ENCODE data around the gene SCNM1. TPM values are rescaled to one million over a fixed set of nuclear protein-coding genes. Genes with fewer than 3 reads are reported as not detected.

SCNM1 gene
- total and polyA plus RNA-seq, 7 experiments from 2014 or later = 37.1 to 73.1 (median 63.1) TPM

DNA sequence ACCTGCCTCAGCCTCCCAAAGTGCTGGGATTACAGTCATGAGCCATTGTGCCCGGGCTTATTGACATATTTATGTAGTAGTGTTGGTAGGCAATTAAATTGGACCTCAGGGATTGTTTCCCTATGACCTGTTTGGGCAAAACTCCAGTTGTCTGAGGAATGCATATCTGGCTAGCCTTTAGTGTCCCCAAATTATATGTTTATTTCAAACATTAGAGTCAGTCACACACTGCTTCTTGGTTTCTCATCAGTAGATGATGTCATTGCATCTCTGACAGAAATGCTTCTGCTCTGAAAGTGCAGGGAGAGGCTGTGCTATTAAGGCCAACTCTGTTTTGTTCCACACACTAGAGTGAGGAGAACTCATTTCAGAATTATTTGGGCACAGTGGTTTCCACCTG, 44.9 kb downstream of the SCNM1 start:
- POLR2A ChIA-PET = no interaction called here
- peak overlapping the region in 5 of 10 donors; percentile 11 to 66 (median 45) for H3K4me3 Mint-ChIP-seq
- H3K36me3 ChIP-seq (ENCODE audit: control insufficient read depth in 2 of 3, insufficient read depth in 3 of 3, low read length in 3 of 3) = peaks cover 0 to 29% (median 0%) of the 10 kb centered on the region in 3 experiments
- no peak for ATAC-seq
- H3K4me1 ChIP-seq (ENCODE audit: control insufficient read depth in 2 of 2, insufficient read depth in 2 of 2, low read length in 2 of 2) = peaks cover 5 to 13% of the 10 kb centered on the region in 2 donors
- peaks cover 22 to 43% (median 36%) of the 10 kb centered on the region in 7 donors for H3K4me1 Mint-ChIP-seq
- peak overlapping the region; percentile 13 for H3K27ac ChIP-seq (ENCODE audit: low read depth, low read length)
- no peak overlapping the region for H3K4me3 ChIP-seq (ENCODE audit: low read length)
- H3K36me3 Mint-ChIP-seq = peaks cover 0 to 23% (median 9%) of the 10 kb centered on the region in 5 donors
- peaks cover 0 to 1% (median 0%) of the 10 kb centered on the region in 11 donors for H3K9me3 Mint-ChIP-seq
- no peaks in the 10 kb centered on the region for H3K27me3 ChIP-seq (ENCODE audit: control insufficient read depth in 2 of 2, insufficient read depth in 2 of 2, low read length in 2 of 2)
- CTCF ChIA-PET = no interaction called here
- no peak for DNase-seq
- peak overlapping the region in 4 of 9 donors; percentile 4 to 91 (median 57) for H3K27ac Mint-ChIP-seq
- no peaks in the 10 kb centered on the region for H3K9me3 ChIP-seq (ENCODE audit: control insufficient read depth in 2 of 3, low read length in 3 of 3)
- H3K27me3 Mint-ChIP-seq = no peaks in the 10 kb centered on the region
- intact Hi-C loops (cut with micrococcal nuclease) = loop anchor here in 1 of 2 donors (5.0 kb wide), 1 partner anchor 41 kb away; the partner anchor contains the start of gene PSMD4

DNA sequence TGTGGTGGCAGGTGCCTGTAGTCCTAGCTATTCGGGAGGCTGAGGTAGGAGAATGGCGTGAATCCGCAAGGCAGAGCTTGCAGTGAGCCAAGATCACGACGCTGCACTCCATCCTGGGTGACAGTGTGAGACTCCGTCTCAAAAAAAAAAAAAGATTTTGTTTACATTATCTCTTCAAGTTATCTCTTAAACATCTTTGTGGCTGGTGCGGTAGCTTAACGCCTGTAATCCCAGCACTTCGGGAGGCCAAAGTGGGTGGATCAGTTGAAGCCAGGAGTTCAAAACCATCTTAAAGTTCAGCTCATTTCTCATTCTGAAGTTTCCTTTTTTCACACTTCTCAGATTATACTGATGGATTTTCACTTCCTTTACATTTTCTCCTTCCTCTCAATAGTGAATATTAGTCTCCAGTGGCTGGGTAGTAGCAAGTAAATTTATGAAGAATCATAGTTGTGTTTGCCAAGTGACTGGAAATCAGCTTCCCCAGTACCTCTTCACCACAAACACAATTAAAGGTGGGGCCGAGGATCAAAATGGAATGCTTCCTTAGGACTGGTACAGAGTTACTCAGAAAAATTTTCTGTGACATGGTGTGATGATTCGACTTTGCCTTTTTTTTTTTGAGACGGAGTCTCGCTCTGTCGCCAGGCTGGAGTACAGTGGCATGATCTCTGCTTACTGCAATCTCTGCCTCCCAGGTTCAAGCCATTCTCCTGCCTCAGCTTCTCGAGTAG, 46.2 kb downstream of the SCNM1 start:
- Mint-ChIP-seq H3K27me3 (no peaks in the 10 kb centered on the region), H3K4me3 (peak overlapping the region in 9 of 10 donors; percentile 57 to 86 (median 80)), H3K27ac (peak overlapping the region; percentile 74 to 97 (median 91)), H3K9me3 (peaks cover 0 to under 1% (median 0%) of the 10 kb centered on the region in 11 donors), H3K36me3 (peaks cover 0 to 22% (median 11%) of the 10 kb centered on the region in 5 donors), H3K4me1 (peaks cover 22 to 47% (median 37%) of the 10 kb centered on the region in 7 donors)
- ChIA-PET CTCF (interaction anchor here (0.7 kb wide), 1 partner anchor 1278 kb away, joined by 3 read pairs; no protein-coding TSS in a partner anchor), POLR2A (interaction anchor here (0.6 to 1.4 kb wide), 5 partner anchors 9 to 531 kb away, joined by 3 to 4 read pairs (median 3); partner anchors contain the start of genes PSMD4 and TNFAIP8L2)
- Histone ChIP-seq H3K36me3 (ENCODE audit: control insufficient read depth in 2 of 3, insufficient read depth in 3 of 3, low read length in 3 of 3) (peaks cover 0 to 18% (median 0%) of the 10 kb centered on the region in 3 experiments), H3K27me3 (ENCODE audit: control insufficient read depth in 2 of 2, insufficient read depth in 2 of 2, low read length in 2 of 2) (no peaks in the 10 kb centered on the region), H3K9me3 (ENCODE audit: control insufficient read depth in 2 of 3, low read length in 3 of 3) (no peaks in the 10 kb centered on the region), H3K27ac (ENCODE audit: low read depth, low read length) (no peak overlapping the region), H3K4me3 (ENCODE audit: low read length) (no peak overlapping the region), H3K4me1 (ENCODE audit: control insufficient read depth in 2 of 2, insufficient read depth in 2 of 2, low read length in 2 of 2) (peaks cover 4 to 13% of the 10 kb centered on the region in 2 donors)
- DNase-seq (peak in 3 of 9 donors; percentile 14 to 30 (median 22)), ATAC-seq (no peak)
- intact Hi-C loops (cut with micrococcal nuclease) = loop anchor here in 1 of 2 donors (5.0 kb wide), 1 partner anchor 40 kb away; the partner anchor contains the start of gene PSMD4

- DNase-seq (no peak), ATAC-seq (no peak)
- ChIA-PET POLR2A (no interaction called here), CTCF (interaction anchor here (0.7 kb wide), 1 partner anchor 9 kb away, joined by 3 read pairs; no protein-coding TSS in a partner anchor)
- peak overlapping the region in 7 of 9 donors; percentile 10 to 79 (median 48) for H3K27ac Mint-ChIP-seq
- no peaks in the 10 kb centered on the region for H3K9me3 Mint-ChIP-seq
- H3K27me3 ChIP-seq (ENCODE audit: control insufficient read depth in 2 of 2, insufficient read depth in 2 of 2, low read length in 2 of 2) = no peaks in the 10 kb centered on the region
- H3K27ac ChIP-seq (ENCODE audit: low read depth, low read length) = no peak overlapping the region
- H3K9me3 ChIP-seq (ENCODE audit: control insufficient read depth in 2 of 3, low read length in 3 of 3) = no peaks in the 10 kb centered on the region
- peaks cover 0 to 20% (median 11%) of the 10 kb centered on the region in 5 donors for H3K36me3 Mint-ChIP-seq
- H3K36me3 ChIP-seq (ENCODE audit: control insufficient read depth in 2 of 3, insufficient read depth in 3 of 3, low read length in 3 of 3) = peaks cover 0 to 6% (median 0%) of the 10 kb centered on the region in 3 experiments
- intact Hi-C loops (cut with micrococcal nuclease) = loop anchor here in 1 of 2 donors (5.0 kb wide), 1 partner anchor 39 kb away; the partner anchor contains the start of gene PSMD4
- no peak overlapping the region for H3K4me3 ChIP-seq (ENCODE audit: low read length)
- peaks cover 21 to 53% (median 39%) of the 10 kb centered on the region in 7 donors for H3K4me1 Mint-ChIP-seq
- peak overlapping the region in 3 of 10 donors; percentile 1 to 37 (median 25) for H3K4me3 Mint-ChIP-seq
- H3K27me3 Mint-ChIP-seq = no peaks in the 10 kb centered on the region
- peaks cover 4 to 13% of the 10 kb centered on the region in 2 donors for H3K4me1 ChIP-seq (ENCODE audit: control insufficient read depth in 2 of 2, insufficient read depth in 2 of 2, low read length in 2 of 2)
Observed at GRCh38 chr1:151213560-151213959, 47.6 kb downstream of the SCNM1 start.

Other genes starting within 250 kb of the SCNM1 start
- gene SETDB1, start 239.8 kb upstream of the SCNM1 start, total RNA-seq = 10 to 100 TPM; 57.3 to 94.9 (median 61.7) TPM
- 10 to 100 TPM; 13.4 to 16.7 TPM for gene SETDB1, start 239.8 kb upstream of the SCNM1 start, polyA plus RNA-seq
- gene CERS2, start 191.3 kb upstream of the SCNM1 start, total RNA-seq = 100 to 1,000 TPM; 101 to 169 (median 136) TPM
- gene CERS2, start 191.3 kb upstream of the SCNM1 start, polyA plus RNA-seq = 100 to 1,000 TPM; 109 to 179 TPM
- gene ANXA9, start 183.9 kb upstream of the SCNM1 start, total RNA-seq = not detected
- gene ANXA9, start 183.9 kb upstream of the SCNM1 start, polyA plus RNA-seq = under 1 TPM; 0.17 to 0.38 TPM
- gene MINDY1, start 159.2 kb upstream of the SCNM1 start, total RNA-seq = 10 to 100 TPM; 24.6 to 53.4 (median 29.9) TPM
- gene MINDY1, start 159.2 kb upstream of the SCNM1 start, polyA plus RNA-seq = 10 to 100 TPM; 12.8 to 33.1 TPM
- 10 to 100 TPM; 13.3 to 41.8 (median 17.2) TPM for gene PRUNE1, start 157.7 kb upstream of the SCNM1 start, total RNA-seq
- 10 to 100 TPM; 54.6 to 68.8 TPM for gene PRUNE1, start 157.7 kb upstream of the SCNM1 start, polyA plus RNA-seq
- 1 to 10 TPM in 4 of 5 experiments, under 1 TPM in 1; 0.37 to 9.4 (median 1.9) TPM for gene BNIPL, start 129.6 kb upstream of the SCNM1 start, total RNA-seq
- under 1 TPM; 0.08 to 0.17 TPM for gene BNIPL, start 129.6 kb upstream of the SCNM1 start, polyA plus RNA-seq
- 1 to 10 TPM in 2 of 5 experiments, under 1 TPM in 3; 0.64 to 3.2 (median 0.82) TPM for gene C1orf56, start 118.4 kb upstream of the SCNM1 start, total RNA-seq
- 1 to 10 TPM; 3.5 to 4.3 TPM for gene C1orf56, start 118.4 kb upstream of the SCNM1 start, polyA plus RNA-seq
- gene CDC42SE1, start 106.5 kb upstream of the SCNM1 start, total RNA-seq = 100 to 1,000 TPM; 362 to 516 (median 425) TPM
- 100 to 1,000 TPM in 1 of 2 donors, 10 to 100 TPM in 1; 85.6 to 111 TPM for gene CDC42SE1, start 106.5 kb upstream of the SCNM1 start, polyA plus RNA-seq
- 1 to 10 TPM; 3.3 to 6.0 (median 4.6) TPM for gene MLLT11, start 105.7 kb upstream of the SCNM1 start, total RNA-seq
- 1 to 10 TPM; 3.7 to 4.8 TPM for gene MLLT11, start 105.7 kb upstream of the SCNM1 start, polyA plus RNA-seq
- 10 to 100 TPM; 13.7 to 42.2 (median 32.2) TPM for gene GABPB2, start 95.4 kb upstream of the SCNM1 start, total RNA-seq
- 10 to 100 TPM in 1 of 2 donors, 1 to 10 TPM in 1; 9.6 to 17.8 TPM for gene GABPB2, start 95.4 kb upstream of the SCNM1 start, polyA plus RNA-seq
- 10 to 100 TPM in 2 of 5 experiments, 1 to 10 TPM in 3; 2.5 to 12.4 (median 4.7) TPM for gene SEMA6C, start 19.5 kb upstream of the SCNM1 start, total RNA-seq
- gene SEMA6C, start 19.5 kb upstream of the SCNM1 start, polyA plus RNA-seq = 1 to 10 TPM in 1 of 2 donors, under 1 TPM in 1; 0.56 to 2.6 TPM
- gene TNFAIP8L2, start 9.5 kb upstream of the SCNM1 start, total RNA-seq = 10 to 100 TPM in 4 of 5 experiments, 1 to 10 TPM in 1; 3.1 to 59.4 (median 37.6) TPM
- gene TNFAIP8L2, start 9.5 kb upstream of the SCNM1 start, polyA plus RNA-seq = 10 to 100 TPM; 17.1 to 77.3 TPM
- gene LYSMD1, start 242 bp upstream of the SCNM1 start, total RNA-seq = 1 to 10 TPM; 1.4 to 3.3 (median 2.3) TPM
- under 1 TPM; 0.35 to 0.48 TPM for gene LYSMD1, start 242 bp upstream of the SCNM1 start, polyA plus RNA-seq
- gene TMOD4, start 9.8 kb downstream of the SCNM1 start, total RNA-seq = 1 to 10 TPM; 2.5 to 5.4 (median 4.4) TPM
- under 1 TPM in 1 of 2 donors, not detected in 1; 0.73 TPM for gene TMOD4, start 9.8 kb downstream of the SCNM1 start, polyA plus RNA-seq
- 10 to 100 TPM; 35.1 to 82.0 (median 63.9) TPM for gene VPS72, start 24.1 kb downstream of the SCNM1 start, total RNA-seq
- 10 to 100 TPM; 63.4 to 85.3 TPM for gene VPS72, start 24.1 kb downstream of the SCNM1 start, polyA plus RNA-seq
- gene PIP5K1A, start 32.4 kb downstream of the SCNM1 start, total RNA-seq = 10 to 100 TPM; 56.9 to 76.5 (median 59.5) TPM
- 10 to 100 TPM; 11.7 to 23.1 TPM for gene PIP5K1A, start 32.4 kb downstream of the SCNM1 start, polyA plus RNA-seq
- 100 to 1,000 TPM in 3 of 5 experiments, 10 to 100 TPM in 2; 72.0 to 193 (median 126) TPM for gene PSMD4, start 88.6 kb downstream of the SCNM1 start, total RNA-seq
- 100 to 1,000 TPM; 239 to 258 TPM for gene PSMD4, start 88.6 kb downstream of the SCNM1 start, polyA plus RNA-seq
- gene ZNF687, start 116.2 kb downstream of the SCNM1 start, total RNA-seq = 10 to 100 TPM; 30.4 to 38.1 (median 32.3) TPM
- gene ZNF687, start 116.2 kb downstream of the SCNM1 start, polyA plus RNA-seq = 1 to 10 TPM; 1.1 to 1.5 TPM
- gene PI4KB, start 161.3 kb downstream of the SCNM1 start, total RNA-seq = 10 to 100 TPM; 64.0 to 91.9 (median 76.3) TPM
- gene PI4KB, start 161.3 kb downstream of the SCNM1 start, polyA plus RNA-seq = 10 to 100 TPM; 48.5 to 76.7 TPM
- gene RFX5, start 181.1 kb downstream of the SCNM1 start, total RNA-seq = 10 to 100 TPM; 62.6 to 89.3 (median 82.2) TPM
- gene RFX5, start 181.1 kb downstream of the SCNM1 start, polyA plus RNA-seq = 10 to 100 TPM; 26.6 to 29.6 TPM
- not detected for gene SELENBP1, start 206.6 kb downstream of the SCNM1 start, total RNA-seq
- not detected for gene SELENBP1, start 206.6 kb downstream of the SCNM1 start, polyA plus RNA-seq
- gene PSMB4, start 233.4 kb downstream of the SCNM1 start, total RNA-seq = 100 to 1,000 TPM; 190 to 339 (median 267) TPM
- 10 to 100 TPM; 54.5 to 60.8 TPM for gene PSMB4, start 233.4 kb downstream of the SCNM1 start, polyA plus RNA-seq

All from naive thymus-derived CD4-positive, alpha-beta T cell (primary cell).